GM21515 (cell line): ENCODE results near the gene CACNA1S.

ENCODE experiments used
- ATAC-seq: cut with Tn5 transposase; IDR thresholded peaks from one replicate; pipeline ENCODE4 v1.9.1; 2021; ENCODE audit not compliant: unreplicated experiment

The CACNA1S gene

GRCh38 chr1:201068976-201069375 lies 43.2 kb downstream of the CACNA1S start:
- ATAC-seq = no peak

GRCh38 chr1:201066986-201067385 lies 45.2 kb downstream of the CACNA1S start:
- ATAC-seq = no peak

- no peak for ATAC-seq
These were observed 46.5 kb downstream of the CACNA1S start for GRCh38 chr1:201065686-201066085.

- ATAC-seq = no peak
These were observed 47.4 kb downstream of the CACNA1S start for GRCh38 chr1:201064806-201065205.

- no peak for ATAC-seq
These were observed 49.1 kb downstream of the CACNA1S start for GRCh38 chr1:201063145-201063544.

- ATAC-seq = no peak
These were observed 49.6 kb downstream of the CACNA1S start for GRCh38 chr1:201062511-201063091.

GRCh38 chr1:201061886-201062285 lies 50.3 kb downstream of the CACNA1S start:
- ATAC-seq = no peak

GRCh38 chr1:201061049-201061448 lies 51.2 kb downstream of the CACNA1S start:
- no peak for ATAC-seq

GRCh38 chr1:201060586-201060985 lies 51.6 kb downstream of the CACNA1S start:
- ATAC-seq = no peak

GRCh38 chr1:201059871-201060555 lies 52.2 kb downstream of the CACNA1S start:
- no peak for ATAC-seq

GRCh38 chr1:201059401-201059800 lies 52.8 kb downstream of the CACNA1S start:
- ATAC-seq = no peak

GRCh38 chr1:201054091-201054543 lies 58.1 kb downstream of the CACNA1S start:
- ATAC-seq = no peak

- no peak for ATAC-seq
These were observed 58.9 kb downstream of the CACNA1S start for GRCh38 chr1:201053155-201053860.

GRCh38 chr1:201051399-201051798 lies 60.8 kb downstream of the CACNA1S start:
- ATAC-seq = no peak

- ATAC-seq = no peak
These were observed 61.5 kb downstream of the CACNA1S start for GRCh38 chr1:201050515-201051277.

GRCh38 chr1:201049248-201049831 lies 62.9 kb downstream of the CACNA1S start:
- no peak for ATAC-seq

- ATAC-seq = no peak
These were observed 63.7 kb downstream of the CACNA1S start for GRCh38 chr1:201048521-201048920.

- ATAC-seq = no peak
These were observed 68.1 kb downstream of the CACNA1S start for GRCh38 chr1:201044119-201044518.

GRCh38 chr1:201042779-201043461 lies 69.3 kb downstream of the CACNA1S start:
- peak; percentile 72 for ATAC-seq

GRCh38 chr1:201041011-201041410 lies 71.2 kb downstream of the CACNA1S start:
- ATAC-seq = no peak
